HG03097 (cell line): Measurements from ENCODE around the gene NEK3.
"Not testable (repeated sequence)": the region's sequence is repeated elsewhere in the genome, so short reads cannot be mapped to it uniquely, and the experiment has no call there.

Experiments
- ATAC-seq: cut with Tn5 transposase; IDR thresholded peaks from one replicate; pipeline ENCODE4 v1.9.1; 2021; ENCODE audit not compliant: unreplicated experiment, low FRiP score

The NEK3 gene

GRCh38 chr13:52159159-52159982 lies at the start of gene NEK3:
TSS of gene NEK3 (minus strand) at chr13:52159597. CDS start at chr13:52156191, 3,406 bp downstream.
- peak; percentile 51 for ATAC-seq

- not testable (repeated sequence) for ATAC-seq
These were observed 49.0 kb upstream of the NEK3 start for GRCh38 chr13:52208384-52208783.

GRCh38 chr13:52207896-52208295 lies 48.5 kb upstream of the NEK3 start:
- ATAC-seq = not testable (repeated sequence)

- ATAC-seq = not testable (repeated sequence)
These were observed 47.9 kb upstream of the NEK3 start for GRCh38 chr13:52207337-52207736.

GRCh38 chr13:52204546-52204945 lies 45.1 kb upstream of the NEK3 start:
- not testable (repeated sequence) for ATAC-seq

- ATAC-seq = not testable (repeated sequence)
These were observed 44.5 kb upstream of the NEK3 start for GRCh38 chr13:52203864-52204263.

GRCh38 chr13:52202506-52202905 lies 43.1 kb upstream of the NEK3 start:
- ATAC-seq = not testable (repeated sequence)

- not testable (repeated sequence) for ATAC-seq
These were observed 42.2 kb upstream of the NEK3 start for GRCh38 chr13:52201439-52202193.

GRCh38 chr13:52195401-52195837 lies 36.0 kb upstream of the NEK3 start:
- ATAC-seq = peak; percentile 72

GRCh38 chr13:52194184-52194868 lies 34.9 kb upstream of the NEK3 start:
- peak; percentile 70 for ATAC-seq

GRCh38 chr13:52193587-52194183 lies 34.3 kb upstream of the NEK3 start:
- not testable (repeated sequence) for ATAC-seq

GRCh38 chr13:52187424-52188187 lies 28.2 kb upstream of the NEK3 start:
- ATAC-seq = peak; percentile 68

- no peak for ATAC-seq
These were observed 27.6 kb upstream of the NEK3 start for GRCh38 chr13:52187029-52187423.

- not testable (repeated sequence) for ATAC-seq
These were observed 22.0 kb upstream of the NEK3 start for GRCh38 chr13:52181316-52181954.

- ATAC-seq = no peak
These were observed 20.5 kb upstream of the NEK3 start for GRCh38 chr13:52179925-52180324.

- ATAC-seq = no peak
These were observed 17.9 kb upstream of the NEK3 start for GRCh38 chr13:52177276-52177675.

GRCh38 chr13:52173970-52174369 lies 14.6 kb upstream of the NEK3 start:
- ATAC-seq = not testable (repeated sequence)

- no peak for ATAC-seq
These were observed 14.0 kb upstream of the NEK3 start for GRCh38 chr13:52173373-52173772.

- ATAC-seq = not testable (repeated sequence)
These were observed 12.3 kb upstream of the NEK3 start for GRCh38 chr13:52171686-52172085.
